DND-41 (cell line): Measurements from ENCODE around the gene TAS2R19.
"Not testable (repeated sequence)": the region's sequence is repeated elsewhere in the genome, so short reads cannot be mapped to it uniquely, and the experiment has no call there.

ENCODE experiments used
- ATAC-seq: fragments of 200-7000 bp; cut with Tn5 transposase; 3 replicates; pipeline ENCODE4 v1.9.1; 2021; ENCODE audit warnings: low read depth; ENCODE audit not compliant: insufficient read depth
- DNase-seq: peaks from one replicate; pipeline ENCODE4 v3.0.0-alpha.2; 2020
- H2AFZ ChIP-seq: 2 replicates; pipeline ENCODE4 v1.6.0; 2012; ENCODE audit warnings: low read depth, low read length
- H3K27ac ChIP-seq: 2 replicates; pipeline ENCODE4 v1.5.1; 2012; ENCODE audit warnings: low read length, inconsistent platforms
- H3K27me3 ChIP-seq: fragments of 200-600 bp; sonication (generic); 2 replicates; pipeline ENCODE4 v1.6.0; 2012; ENCODE audit warnings: low read length, mild to moderate bottlenecking, inconsistent platforms; ENCODE audit not compliant: insufficient read depth, poor library complexity
- H3K36me3 ChIP-seq: 2 replicates; pipeline ENCODE4 v1.5.1; 2012; ENCODE audit warnings: low read length, inconsistent platforms; ENCODE audit not compliant: insufficient read depth
- H3K4me1 ChIP-seq: 2 replicates; pipeline ENCODE4 v1.5.1; 2012; ENCODE audit warnings: mild to moderate bottlenecking, low read length; ENCODE audit not compliant: insufficient read depth
- H3K4me2 ChIP-seq: 2 replicates; pipeline ENCODE4 v1.6.0; 2012; ENCODE audit warnings: mild to moderate bottlenecking, moderate library complexity, low read length, inconsistent platforms; ENCODE audit not compliant: insufficient read depth
- H3K4me3 ChIP-seq, 2 experiments: fragments of 200-600 bp in 1 of 2; shearing (Covaris generic) in 1 of 2; 2 replicates each; pipeline ENCODE4 v1.5.1; 2012 to 2016; ENCODE audit warnings: inconsistent platforms in 2 of 2, low read length in 2 of 2, mild to moderate bottlenecking in 2 of 2, low read depth in 1 of 2, moderate library complexity in 1 of 2
- H3K79me2 ChIP-seq: 2 replicates; pipeline ENCODE4 v1.6.0; 2012; ENCODE audit warnings: low read length, inconsistent platforms; ENCODE audit not compliant: insufficient read depth
- H3K9ac ChIP-seq: 2 replicates; pipeline ENCODE4 v1.6.0; 2012; ENCODE audit warnings: low read depth, mild to moderate bottlenecking, inconsistent platforms, low read length, moderate library complexity
- H3K9me3 ChIP-seq: 2 replicates; pipeline ENCODE4 v1.5.1; 2012; ENCODE audit warnings: low read length, moderate library complexity, mild to moderate bottlenecking, inconsistent platforms; ENCODE audit not compliant: insufficient read depth, severe bottlenecking
- H4K20me1 ChIP-seq: 2 replicates; pipeline ENCODE4 v1.6.0; 2012; ENCODE audit warnings: low read length; ENCODE audit not compliant: insufficient read depth
- EZH2 ChIP-seq: IDR thresholded peaks from 3 replicates; pipeline ENCODE4 v1.6.1; 2012; ENCODE audit warnings: borderline replicate concordance, low read depth, mild to moderate bottlenecking, moderate library complexity, low read length, inconsistent platforms; ENCODE audit not compliant: severe bottlenecking
- TF ChIP-seq, protein P1 (sequence below): IDR thresholded peaks from 2 replicates; pipeline ENCODE4 v1.5.1; 2012; ENCODE audit warnings: borderline replicate concordance, low read length, moderate library complexity, mild to moderate bottlenecking; ENCODE audit not compliant: poor library complexity, severe bottlenecking; ENCODE audit errors: extremely low read depth

Gene TAS2R19

DNA sequence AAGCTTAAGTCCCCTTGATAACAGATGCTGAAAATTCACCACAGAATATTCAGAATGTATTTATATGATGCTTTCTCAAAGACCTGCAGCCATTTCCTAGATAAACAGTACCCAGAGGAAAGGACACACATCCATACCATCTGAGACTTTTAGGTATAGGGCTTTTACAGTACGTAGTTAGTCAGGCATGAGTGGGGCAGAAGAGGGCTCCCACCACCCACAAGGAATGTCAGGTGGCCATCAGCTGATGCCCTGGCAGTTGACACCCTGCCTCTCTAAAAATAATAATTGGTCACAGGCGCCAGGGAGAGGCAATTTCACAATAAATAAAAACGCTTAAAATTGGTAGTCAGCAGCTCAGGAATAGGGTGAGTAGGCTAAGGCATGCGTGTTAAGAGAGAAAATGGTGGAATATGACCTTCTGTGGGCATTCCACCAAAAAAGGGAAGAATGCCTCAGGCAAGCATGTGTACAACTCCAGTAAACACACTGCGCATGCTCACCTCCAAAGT is 47.5 kb upstream of the TAS2R19 start:
- H3K27ac ChIP-seq = no peak overlapping the region
- ATAC-seq (no peak), DNase-seq (no peak)
- H3K27me3 ChIP-seq = no peaks in the 10 kb centered on the region
- 0 out of 2 replicates have a peak, but pooled peaks cover 10% of the 10 kb centered on the region for H3K79me2 ChIP-seq
- no peak for TF ChIP-seq EZH2
- TF ChIP-seq, protein P1, sequence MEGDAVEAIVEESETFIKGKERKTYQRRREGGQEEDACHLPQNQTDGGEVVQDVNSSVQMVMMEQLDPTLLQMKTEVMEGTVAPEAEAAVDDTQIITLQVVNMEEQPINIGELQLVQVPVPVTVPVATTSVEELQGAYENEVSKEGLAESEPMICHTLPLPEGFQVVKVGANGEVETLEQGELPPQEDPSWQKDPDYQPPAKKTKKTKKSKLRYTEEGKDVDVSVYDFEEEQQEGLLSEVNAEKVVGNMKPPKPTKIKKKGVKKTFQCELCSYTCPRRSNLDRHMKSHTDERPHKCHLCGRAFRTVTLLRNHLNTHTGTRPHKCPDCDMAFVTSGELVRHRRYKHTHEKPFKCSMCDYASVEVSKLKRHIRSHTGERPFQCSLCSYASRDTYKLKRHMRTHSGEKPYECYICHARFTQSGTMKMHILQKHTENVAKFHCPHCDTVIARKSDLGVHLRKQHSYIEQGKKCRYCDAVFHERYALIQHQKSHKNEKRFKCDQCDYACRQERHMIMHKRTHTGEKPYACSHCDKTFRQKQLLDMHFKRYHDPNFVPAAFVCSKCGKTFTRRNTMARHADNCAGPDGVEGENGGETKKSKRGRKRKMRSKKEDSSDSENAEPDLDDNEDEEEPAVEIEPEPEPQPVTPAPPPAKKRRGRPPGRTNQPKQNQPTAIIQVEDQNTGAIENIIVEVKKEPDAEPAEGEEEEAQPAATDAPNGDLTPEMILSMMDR = no peak
- H3K4me1 ChIP-seq = no peaks in the 10 kb centered on the region
- H3K4me3 ChIP-seq = no peak overlapping the region
- H3K36me3 ChIP-seq = no peaks in the 10 kb centered on the region
- no peak overlapping the region for H3K9ac ChIP-seq
- no peak overlapping the region for H3K4me2 ChIP-seq
- H2AFZ ChIP-seq = no peak overlapping the region
- H3K9me3 ChIP-seq = no peaks in the 10 kb centered on the region
- H4K20me1 ChIP-seq = peaks cover 4% of the 10 kb centered on the region; the same call in 1 of the 2 replicates

DNA sequence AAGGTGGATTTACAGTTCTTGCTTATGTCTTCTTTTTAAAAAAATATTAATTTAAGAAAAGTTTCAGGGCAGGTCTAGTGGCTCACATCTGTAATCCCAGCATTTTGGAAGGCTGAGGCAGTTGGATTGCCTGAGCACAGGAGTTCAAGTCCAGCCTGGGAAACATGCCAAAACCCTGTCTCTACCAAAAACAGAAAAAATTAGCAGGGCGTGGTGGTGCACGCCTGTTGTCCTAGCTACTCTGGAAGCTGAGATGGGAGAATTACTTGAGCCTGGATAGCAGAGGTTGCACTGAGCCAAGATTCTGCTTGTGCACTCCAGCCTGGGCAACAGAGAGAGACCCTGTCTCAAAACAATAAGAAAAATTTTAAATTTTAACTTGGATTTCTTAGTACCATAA is 45.1 kb upstream of the TAS2R19 start:
- Histone ChIP-seq H3K27me3 (no peaks in the 10 kb centered on the region), H3K4me3 (no peak overlapping the region), H3K27ac (no peak overlapping the region), H4K20me1 (peaks cover 4% of the 10 kb centered on the region; the same call in 1 of the 2 replicates), H3K36me3 (no peaks in the 10 kb centered on the region), H2AFZ (no peak overlapping the region), H3K79me2 (peaks cover 12% of the 10 kb centered on the region; the same call in 1 of the 2 replicates), H3K9me3 (no peaks in the 10 kb centered on the region), H3K4me1 (no peaks in the 10 kb centered on the region), H3K4me2 (no peak overlapping the region), H3K9ac (no peak overlapping the region)
- ATAC-seq = no peak
- no peak for DNase-seq
- TF ChIP-seq, protein P1 = no peak
- no peak for TF ChIP-seq EZH2

DNA sequence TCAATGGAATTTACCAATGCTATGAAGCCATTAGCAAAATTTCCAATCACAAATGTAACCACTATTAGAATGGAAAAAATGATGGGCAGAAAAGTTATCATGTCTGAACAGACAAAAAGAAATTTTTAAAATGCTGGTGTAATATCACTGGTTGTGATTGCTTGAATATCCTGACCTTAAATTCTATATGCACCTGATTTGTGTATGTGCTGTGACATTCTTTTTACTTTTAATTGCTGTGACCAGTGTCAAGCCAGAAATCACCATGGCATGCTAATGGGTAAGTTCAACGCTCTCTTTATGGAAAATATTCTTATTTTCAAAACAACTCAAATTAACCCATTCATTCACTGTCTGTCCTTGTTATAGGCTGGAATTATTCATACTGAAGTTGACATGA is 39.8 kb upstream of the TAS2R19 start, which contains the start of gene TAS2R46:
TAS2R46 (minus strand) TSS at position 101 of the 400 bp plus-strand sequence; CDS start at position 101, 0 bp downstream.
- not testable (repeated sequence) for H4K20me1 ChIP-seq, H3K4me1 ChIP-seq, H3K9ac ChIP-seq, H2AFZ ChIP-seq, ATAC-seq, H3K9me3 ChIP-seq, H3K4me3 ChIP-seq, H3K36me3 ChIP-seq, DNase-seq, H3K27ac ChIP-seq, H3K4me2 ChIP-seq, H3K27me3 ChIP-seq
- H3K79me2 ChIP-seq = peaks cover 12% of the 10 kb centered on the region

DNA sequence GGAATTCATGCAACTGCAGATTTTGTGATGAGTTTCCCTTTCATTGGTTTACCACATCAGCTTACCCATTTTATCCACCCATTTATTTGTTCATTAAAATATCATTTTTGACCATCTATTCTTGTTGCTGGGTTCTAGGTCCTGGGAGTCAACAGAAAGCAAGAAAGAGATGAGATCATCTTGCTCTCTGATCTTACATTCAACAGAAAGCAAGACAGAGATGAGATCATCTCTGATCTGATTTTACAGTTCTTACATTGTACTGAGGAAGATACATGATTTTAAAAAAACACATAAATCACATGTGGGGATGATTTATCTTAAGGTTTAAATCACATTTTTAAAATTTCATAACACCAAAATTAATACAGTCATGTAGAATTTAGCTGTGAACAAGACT is 37.4 kb upstream of the TAS2R19 start:
- H3K9ac ChIP-seq = no peak overlapping the region
- TF ChIP-seq, protein P1 = no peak
- TF ChIP-seq EZH2 = no peak
- no peak for DNase-seq

More for the DNA sequence above, 37.4 kb upstream of the TAS2R19 start:
- Histone ChIP-seq H3K4me2 (no peak overlapping the region), H3K27me3 (no peaks in the 10 kb centered on the region), H4K20me1 (peaks cover 6% of the 10 kb centered on the region; the same call in 1 of the 2 replicates), H3K36me3 (peaks cover 6% of the 10 kb centered on the region; the same call in 1 of the 2 replicates), H2AFZ (no peak overlapping the region), H3K9me3 (peaks cover 4% of the 10 kb centered on the region), H3K4me1 (no peaks in the 10 kb centered on the region), H3K27ac (no peak overlapping the region), H3K4me3 (no peak overlapping the region), H3K79me2 (peaks cover 20% of the 10 kb centered on the region)
- ATAC-seq = no peak
